ENCODE results near the gene LARGE1.

LARGE1 gene

DNA sequence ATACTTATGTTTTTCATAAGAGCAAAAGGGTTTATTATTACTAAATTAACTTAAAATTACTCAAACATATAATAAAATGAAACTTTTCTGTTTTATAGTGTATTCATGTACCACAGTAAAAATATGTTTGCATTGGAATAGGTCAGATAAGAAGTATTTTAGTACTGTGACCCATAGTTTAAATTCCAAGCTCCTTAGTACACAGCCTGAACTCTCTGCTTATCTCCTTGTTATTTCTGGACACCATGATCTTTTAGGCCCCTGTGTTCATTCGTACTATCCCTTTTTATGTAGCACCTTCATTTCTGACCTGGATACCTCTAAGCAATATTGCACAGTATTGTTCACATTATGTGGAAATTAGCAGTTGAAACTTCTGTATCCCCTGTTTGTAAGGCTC, 565.3 kb downstream of the LARGE1 start:
- DNase-seq (ENCODE audit: low spot score): peak; percentile 45

DNA sequence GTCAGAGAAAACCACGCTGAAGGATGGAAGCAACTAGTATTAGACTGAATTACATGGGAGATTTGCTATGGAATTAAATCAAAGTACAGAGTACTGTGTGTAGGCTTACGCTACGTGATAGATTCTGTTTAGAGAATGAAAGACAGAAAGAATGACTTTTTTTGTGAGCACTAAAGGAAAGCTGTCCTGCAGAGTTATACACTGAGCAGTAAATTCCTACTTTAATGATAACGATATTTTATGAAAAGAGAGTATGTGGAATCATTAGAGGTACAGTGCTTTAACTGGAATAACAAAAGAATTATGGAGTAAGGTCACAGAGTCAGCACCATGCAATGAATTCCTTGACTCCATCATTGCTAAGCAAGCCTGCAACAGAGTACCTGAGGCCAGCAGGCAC, 566.8 kb downstream of the LARGE1 start:
- DNase-seq (ENCODE audit: low spot score): no peak

DNA sequence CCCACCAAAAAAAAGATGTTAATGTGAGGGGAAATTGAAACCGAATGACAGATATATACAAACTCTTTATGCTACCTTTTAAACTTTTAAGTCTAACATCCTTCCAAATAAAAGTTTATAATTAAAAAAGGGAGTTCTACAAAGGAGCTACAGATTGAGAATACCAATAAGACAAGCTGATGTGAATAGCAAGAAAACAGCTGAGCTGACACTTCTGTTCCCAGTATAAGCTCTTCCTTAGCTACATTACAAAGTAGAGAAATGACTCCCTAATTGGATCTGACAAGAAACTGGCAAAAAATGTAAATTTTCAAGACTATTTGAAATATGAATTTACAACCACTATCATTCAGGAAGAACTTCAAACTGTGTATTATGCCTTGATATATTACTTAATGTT, 567.5 kb downstream of the LARGE1 start:
- no peak for DNase-seq (ENCODE audit: low spot score)

DNA sequence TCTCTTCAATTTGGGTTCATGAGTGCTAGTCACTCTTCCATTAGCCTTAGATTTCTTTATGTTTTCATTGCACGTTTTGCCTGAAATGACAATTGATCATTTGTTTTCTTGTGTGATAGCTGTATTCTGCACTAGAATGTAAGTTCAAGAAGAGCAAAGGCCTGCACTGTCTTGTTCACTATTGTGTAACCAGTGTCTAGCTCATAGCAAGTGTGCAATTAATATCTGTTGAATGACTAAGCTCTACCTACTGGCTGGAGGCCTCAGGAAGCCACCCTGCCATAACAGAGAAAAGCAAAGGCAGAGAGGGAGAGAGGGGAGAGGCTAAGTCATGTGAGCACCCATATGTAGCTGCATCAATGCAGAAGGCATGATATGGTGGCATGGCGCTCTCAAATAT, 569.3 kb downstream of the LARGE1 start:
- no peak for DNase-seq (ENCODE audit: low spot score)

DNA sequence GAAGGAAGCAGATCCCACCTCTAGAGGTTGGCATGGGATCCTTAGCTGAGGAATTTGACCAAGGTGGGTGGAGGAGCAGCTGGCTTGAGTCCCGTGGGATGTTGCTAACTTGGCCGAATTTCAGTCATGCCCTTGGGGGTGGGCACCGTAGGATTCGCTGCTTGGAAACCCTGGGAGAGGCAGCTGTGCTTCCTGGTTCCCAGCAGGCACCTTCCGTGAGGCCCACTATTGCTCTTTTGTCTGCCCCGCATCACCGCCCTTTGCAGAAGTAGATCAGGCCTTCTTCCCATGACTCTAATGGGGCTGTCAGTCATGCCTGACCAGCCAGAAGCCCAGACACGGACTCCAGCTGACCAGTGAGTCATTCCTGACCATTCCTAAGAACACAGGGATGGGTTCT, 569.8 kb downstream of the LARGE1 start:
- DNase-seq (ENCODE audit: low spot score): no peak

DNA sequence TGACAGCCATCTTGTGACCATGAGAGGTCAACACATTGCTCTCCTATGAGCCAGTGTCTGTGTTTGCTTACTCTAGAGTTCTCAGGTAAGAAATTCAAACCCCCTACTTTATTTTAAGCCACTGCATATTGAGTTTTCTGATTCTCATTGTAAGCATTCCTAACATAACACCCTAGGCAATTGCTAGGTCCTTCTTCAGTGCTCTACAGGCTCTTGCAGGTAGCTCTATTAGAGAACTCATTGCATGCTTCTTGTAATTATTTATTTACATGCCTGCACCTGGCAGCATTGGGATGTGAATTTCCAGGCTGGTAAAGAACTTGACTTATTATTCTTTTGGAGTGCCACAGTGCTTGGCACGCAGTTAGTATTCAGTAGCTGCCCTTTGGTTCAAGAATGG, 573.3 kb downstream of the LARGE1 start:
- no peak for DNase-seq (ENCODE audit: low spot score)

DNA sequence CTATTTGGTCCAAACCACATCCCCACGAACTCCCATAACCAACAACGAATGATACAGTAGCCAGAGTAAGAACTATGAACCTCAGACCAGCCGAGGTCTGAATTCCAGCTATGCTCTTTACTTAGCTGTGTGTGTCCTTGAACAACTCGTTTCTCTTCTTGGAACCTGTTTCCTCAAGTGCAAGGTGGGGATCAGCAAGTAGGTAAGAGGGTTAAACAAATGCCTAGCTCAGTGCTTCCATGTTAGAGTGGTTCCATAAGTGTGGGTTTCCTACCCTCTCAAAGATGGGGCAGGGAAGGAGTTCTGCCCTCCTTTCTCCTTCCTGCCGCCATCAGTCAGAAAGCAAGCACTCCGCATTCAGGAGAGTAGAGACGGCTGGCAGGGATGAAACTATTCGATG, 578.7 kb downstream of the LARGE1 start:
- DNase-seq (ENCODE audit: low spot score): no peak

DNA sequence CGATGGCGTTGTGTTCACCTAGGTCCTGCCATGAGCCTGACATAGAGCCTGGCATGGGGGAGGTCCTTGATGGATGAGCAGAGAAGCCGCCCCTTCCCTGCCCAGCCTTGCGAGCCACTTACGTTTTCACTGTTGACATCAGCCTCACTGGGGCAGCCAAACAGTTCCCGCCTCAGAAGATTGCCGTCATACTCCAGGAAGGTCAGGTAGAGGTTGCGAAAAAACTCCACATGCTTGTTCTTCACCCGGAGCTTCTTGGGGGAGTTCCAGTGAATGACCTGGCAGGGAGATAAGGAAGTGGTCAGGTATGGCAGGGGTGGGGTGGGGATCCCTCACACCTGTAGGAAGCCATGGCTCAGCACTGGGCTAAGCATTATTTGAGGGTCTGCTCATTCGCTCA, 582.8 kb downstream of the LARGE1 start:
- no peak for DNase-seq (ENCODE audit: low spot score)

DNA sequence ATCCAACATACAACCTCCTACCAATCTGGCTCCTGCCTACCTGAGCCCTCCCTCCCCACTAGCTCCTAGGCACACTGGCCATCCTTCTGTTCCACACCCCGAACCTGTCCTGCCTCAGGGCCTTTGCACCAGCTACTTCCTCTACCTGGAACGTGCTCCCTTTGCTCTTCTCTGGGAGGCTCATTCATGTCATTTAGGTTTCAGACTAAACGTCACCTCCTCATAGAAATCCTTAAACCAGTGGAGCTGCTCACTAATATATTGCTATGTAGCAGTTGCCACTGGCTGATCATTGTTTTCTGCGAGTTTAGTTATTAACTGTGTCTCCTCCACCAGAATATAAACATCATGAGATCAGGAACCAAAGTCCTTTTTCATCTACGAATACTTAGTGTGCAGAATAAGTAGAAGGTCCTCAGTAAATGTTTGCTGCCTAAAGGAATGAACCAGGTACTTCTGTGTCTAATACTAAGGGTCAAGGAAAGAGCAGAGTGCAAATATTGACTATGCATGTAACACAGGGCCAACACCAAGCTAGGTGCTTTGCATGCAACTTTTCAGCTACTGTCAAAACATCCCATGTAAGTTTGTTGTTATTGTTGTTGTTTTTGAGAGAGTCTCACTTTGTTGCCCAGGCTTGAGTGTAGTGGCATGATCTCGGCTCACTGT, 584.5 kb downstream of the LARGE1 start:
- DNase-seq (ENCODE audit: low spot score): no peak

DNA sequence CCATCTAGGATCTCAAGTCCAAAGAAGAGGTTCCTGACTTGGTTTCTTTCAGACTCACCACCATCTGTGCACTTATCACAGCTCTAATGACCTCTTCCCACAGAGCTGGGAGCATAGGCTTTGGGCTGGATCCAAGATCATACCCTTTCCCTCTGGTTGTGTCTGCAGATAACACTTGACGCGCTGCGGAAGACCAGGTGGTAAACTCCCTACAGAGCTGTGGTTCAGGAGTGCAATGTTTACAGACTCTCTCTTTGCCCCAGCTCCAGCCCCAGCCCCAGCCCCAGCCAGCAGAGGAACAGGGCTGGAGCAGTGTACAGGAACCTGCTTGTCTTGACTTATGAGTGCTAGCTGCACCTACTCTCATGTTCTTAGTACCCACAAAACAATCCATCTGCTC, 587.7 kb downstream of the LARGE1 start:
- DNase-seq (ENCODE audit: low spot score): no peak

DNA sequence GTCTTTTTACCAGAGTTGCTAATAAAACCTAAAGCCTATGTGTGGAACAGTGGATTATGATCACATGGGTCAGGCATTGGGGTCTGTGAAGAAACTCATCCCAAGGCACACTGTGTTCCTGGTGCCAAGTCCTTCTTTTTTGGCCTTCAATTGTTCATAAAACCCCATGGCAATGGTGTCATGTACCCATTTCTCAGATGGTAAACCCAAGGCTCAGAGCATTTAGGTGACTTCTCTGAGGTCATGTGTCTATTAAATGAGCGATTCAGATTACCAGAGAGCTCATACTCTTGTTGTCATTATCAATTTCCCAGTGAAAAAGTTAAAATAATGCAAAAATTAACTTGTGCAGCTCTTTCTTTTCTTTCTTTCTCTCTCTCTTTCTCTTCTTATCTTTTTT, 589.3 kb downstream of the LARGE1 start:
- DNase-seq (ENCODE audit: low spot score): no peak

DNA sequence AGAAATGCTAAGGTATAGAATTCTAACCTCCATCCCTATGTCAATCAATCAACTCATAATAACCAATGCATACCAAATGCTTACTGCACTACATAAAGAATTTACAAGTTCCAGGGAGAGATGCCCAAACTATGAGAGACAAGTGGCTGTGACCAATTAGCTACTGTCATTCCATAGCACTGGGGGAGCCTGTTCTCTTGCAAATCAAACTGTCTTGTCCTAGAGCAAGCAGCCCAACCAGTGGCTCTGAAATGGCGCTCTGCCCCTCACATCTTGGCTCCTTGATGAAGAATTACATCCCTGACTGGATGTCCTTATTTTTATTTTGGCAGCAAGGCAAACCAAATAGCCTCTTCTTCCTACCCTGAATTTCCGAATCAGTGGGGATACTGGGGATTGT, 589.7 kb downstream of the LARGE1 start:
- no peak for DNase-seq (ENCODE audit: low spot score)

DNA sequence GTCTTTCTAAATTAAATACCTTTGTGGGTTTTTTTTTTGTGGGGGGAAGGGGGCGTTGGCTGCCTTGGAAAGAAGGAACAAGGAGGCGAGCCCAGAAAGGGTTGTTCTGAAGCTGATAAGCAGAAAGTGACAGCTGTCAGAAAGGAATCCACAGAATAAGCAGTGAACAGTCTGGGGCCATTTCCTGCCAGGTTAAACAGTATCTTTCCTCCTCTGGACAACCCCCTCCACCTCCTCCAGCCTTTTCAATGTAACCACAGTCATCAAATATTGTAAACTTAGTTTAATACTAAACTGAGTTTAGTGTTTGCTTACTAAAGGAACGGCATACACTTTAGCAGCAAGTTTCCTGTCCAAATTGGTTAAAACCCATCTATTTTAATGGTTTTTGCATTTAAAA, 590.9 kb downstream of the LARGE1 start:
- no peak for DNase-seq (ENCODE audit: low spot score)

DNA sequence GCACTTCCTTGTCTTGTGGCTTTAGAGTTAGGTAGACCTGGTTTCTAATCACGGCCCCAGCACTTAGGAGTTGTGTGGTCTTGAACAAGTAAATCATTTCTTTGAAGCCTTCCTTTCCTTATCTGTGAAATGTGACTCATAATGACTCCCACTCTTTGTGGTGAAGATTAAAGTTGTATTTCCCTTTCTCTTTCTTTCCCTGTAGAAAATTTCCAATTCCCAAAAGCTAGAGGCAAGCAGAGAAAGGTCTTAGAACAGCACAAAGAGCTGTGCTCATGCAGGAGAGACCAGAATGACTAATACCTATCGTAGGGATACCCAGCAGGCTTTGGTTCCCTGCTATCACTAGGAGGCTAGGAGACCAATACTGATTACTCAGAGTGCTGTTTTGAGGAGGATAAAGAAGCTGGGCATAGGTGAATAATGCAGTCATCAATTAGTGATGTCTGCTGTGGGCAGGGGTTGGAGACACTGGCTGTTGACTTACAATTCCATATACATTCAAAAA, 591.4 kb downstream of the LARGE1 start:
- peak; percentile 33 for DNase-seq (ENCODE audit: low spot score)

DNA sequence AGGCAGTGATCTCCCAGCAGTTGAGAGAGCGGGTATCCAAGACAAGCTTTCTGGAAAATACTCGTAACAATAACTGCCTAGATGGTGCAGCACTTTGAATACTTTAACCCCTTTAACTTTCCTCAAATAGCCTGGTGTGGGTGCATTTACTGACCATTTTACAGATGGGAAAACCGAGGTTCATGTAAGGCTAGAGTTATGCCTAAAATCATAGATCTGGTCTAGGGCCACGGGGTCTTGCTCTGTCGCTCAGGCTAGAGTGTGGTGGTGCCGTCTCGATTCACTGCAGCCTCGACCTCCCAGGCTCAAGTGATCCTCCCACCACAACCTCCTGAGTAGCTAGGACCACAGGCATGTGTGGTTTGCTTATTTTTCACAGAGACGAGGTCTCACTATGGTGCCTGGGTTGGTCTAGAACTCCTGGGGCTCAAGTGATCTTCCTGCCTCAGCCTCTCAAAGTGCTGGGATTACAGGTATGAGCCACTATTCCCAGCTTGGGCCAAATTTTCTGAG, 592.9 kb downstream of the LARGE1 start:
- DNase-seq (ENCODE audit: low spot score): no peak

DNA sequence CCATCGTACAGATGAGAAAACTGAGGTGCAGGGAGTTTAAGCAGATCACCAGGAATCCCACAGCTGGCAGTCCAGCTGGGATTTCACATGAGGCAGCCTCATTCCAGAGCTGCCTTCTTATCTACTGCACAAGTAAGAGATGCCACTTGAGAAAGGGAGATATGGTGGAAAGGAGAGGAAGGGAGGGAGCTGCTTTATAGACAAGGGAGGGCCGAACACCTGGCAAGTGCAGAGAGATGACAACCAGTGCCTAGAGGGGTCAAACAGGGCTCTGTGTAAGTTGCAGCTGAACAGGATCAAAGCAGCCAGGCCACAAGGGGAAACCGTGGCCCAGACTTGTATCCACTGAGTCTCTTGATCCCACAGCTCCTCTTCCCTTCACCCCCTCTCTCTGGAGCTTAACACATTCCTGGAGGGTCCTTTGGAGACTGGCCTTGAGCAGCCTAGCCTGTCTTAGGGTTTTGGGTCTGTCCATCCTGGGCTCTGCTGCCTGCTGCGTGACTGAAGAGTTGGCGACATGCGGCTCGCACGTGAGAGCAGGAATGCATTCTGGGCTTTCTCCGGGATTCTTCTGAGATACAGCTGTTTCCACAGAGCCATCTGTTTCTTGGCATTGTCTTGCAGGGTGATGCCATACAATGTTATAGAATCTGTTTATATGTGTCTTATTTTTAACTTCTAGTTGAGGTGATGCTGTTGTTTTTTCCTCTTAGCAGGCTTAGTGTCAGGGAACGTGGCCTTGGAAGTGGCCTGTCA, 593.6 kb downstream of the LARGE1 start:
- DNase-seq (ENCODE audit: low spot score): no peak

DNA sequence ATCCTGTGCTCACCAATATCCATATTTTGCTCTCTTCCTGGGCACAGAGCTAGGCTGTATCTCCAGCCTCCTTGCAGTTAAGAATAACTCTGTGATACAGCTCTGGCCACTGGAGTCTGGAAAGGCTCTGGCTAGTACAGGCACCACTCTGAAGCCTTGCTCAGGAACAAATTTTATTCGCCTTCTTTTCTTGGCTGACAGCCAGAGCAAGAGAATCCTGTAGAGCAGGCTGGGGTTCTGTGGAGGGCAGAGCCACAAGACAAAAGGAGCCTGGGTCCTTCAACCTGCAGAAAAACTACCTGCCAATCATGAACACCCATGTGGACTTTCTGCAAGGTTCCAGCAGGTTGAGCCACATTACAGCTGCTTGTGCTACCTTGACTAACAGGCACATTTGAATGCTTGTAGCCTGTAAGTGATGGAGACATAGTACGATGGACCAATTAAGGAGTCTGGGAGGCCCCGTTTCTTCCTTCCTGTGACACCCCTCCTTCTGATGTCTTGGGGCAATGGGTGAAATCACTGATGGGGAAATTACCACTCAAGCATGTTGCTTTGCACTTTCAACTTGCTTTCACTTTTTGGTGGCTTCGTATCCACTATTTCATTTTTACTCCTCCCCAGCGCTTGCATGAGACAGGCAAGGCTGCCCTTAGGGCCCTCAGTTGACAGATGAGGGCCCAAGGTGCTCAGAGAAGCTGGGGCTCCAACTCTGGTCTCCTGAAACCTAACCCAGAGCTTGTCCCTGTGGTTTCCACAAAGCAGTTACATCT, 594.9 kb downstream of the LARGE1 start:
- DNase-seq (ENCODE audit: low spot score): no peak

DNA sequence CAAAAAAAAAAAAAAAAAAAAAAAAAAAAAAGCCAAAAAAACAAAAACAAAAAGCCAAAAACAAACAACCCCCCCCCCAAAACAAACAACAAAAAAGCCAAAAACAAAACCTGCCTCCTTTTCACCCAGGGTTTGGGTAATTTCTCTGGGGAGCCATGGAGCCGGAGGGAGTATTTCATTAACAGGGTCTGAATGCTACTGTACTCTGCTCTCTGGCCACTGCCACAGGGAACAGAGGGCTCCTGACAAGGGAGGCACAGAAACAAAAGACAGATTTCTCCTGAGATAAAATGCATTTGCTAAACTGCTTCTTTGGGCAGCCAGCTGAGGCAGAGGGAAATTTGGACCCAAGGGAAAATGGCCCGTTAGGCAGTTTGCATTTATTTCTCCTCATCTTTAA, 596.0 kb downstream of the LARGE1 start:
- DNase-seq (ENCODE audit: low spot score): no peak

DNA sequence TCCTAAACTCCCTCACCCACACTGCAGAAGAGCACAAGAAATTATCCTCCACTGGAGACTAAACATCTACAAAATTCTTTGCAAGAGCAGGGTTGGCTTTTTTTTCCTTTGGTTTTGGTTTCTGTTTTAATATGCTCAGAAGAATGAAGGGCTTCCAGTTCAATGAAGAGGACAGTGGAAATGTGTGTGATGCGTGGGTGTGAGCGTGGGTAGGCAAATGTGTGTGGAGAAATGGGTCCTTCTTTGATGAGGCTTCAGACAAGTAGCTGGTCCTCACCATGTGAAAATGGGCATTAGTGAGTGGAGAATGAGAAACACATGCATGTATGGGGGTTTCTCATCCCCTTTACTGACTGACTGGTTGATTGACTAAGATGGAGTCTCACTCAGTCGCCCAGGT, 598.8 kb downstream of the LARGE1 start:
- no peak for DNase-seq (ENCODE audit: low spot score)

DNA sequence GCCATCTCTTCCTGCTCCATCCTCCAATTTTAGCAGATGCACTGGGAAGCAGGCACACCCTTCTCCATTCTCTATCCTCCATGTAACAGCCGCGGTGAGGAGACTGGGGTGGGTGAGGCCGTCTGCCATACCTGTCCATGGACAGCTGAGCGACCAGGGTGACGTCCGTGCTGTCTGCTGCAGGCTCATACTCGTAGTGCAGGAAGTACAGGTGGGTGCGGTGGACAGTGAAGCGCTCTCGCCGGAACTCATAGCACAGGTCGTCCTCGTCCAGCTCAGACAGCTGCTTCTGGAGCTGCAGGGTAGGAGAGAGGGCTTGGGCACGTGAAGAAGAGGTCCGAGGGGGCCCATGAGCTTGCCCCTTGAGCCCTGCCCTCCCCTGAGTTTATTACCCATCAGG, 604.3 kb downstream of the LARGE1 start:
- no peak for DNase-seq (ENCODE audit: low spot score)

DNA sequence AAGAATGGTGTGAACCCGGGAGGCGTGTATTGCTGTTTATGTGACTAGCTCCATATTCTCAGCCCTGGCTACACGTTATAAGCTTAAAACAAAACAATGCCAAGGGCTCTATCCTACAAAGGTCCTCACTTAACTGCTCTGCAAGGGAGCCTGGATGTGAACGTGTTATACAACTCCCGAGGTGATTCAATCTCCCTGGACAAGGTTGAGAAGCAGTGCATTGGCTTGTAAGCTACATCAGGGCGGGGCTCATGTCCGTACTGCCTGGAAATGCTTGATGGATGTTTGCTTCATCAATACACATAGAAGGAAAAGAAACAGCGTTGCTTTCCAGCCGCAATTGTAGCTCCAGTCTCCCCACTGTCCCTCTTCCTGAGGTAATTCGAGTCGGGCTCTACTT, 605.2 kb downstream of the LARGE1 start:
- DNase-seq (ENCODE audit: low spot score): no peak

DNA sequence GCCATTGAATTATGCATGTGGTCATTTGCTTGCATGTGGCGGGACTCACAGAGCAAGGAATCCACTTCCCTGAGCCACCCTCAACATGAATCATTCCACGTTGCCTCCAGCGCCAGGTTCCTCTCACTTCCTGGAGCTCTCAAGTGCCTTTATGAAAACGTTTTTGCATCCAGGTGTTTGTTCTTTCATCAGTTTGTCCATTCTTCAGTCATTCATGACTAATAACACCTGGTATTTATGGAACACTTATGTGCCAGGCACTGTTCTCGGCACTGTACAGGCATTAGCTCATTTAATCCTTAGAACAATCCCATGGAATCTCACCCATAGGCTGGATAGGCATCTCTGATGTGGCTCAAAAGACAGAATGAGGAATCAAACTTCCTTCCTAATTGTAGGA, 606.0 kb downstream of the LARGE1 start:
- DNase-seq (ENCODE audit: low spot score): no peak

DNA sequence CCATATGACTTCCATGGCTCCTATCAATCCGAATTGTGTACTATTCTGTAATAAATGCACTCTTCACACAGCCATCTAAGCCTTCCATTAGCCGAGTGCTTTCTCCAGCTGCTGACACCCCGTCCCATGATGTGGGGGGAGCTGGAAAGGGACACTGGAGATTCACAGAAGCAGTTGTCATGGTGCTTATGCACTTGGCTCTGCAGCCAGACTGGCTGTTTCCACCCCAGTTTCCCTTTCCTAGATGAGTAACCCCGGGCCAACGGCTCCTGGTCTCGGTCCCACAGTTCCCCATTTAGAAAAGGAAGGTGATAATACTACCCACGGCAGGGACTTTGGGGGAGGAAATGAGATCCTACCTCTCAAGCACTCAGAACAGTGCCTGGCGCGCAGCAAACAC, 617.2 kb downstream of the LARGE1 start:
- no peak for DNase-seq (ENCODE audit: low spot score)

Data from GM03348 (cell line).